Endothelial cell of umbilical vein (primary cell): ENCODE measurements around the gene PLXND1. TPM values are rescaled to one million over a fixed set of nuclear protein-coding genes. Genes with fewer than 3 reads are reported as not detected.

ENCODE experiments used
- BruUV-seq: library from RNA; stranded (reverse); fragments of 400-500 nt; replicated peaks from 2 replicates; lab custom pipeline; 2021; lab: Mats Ljungman, UMichigan
- CTCF ChIA-PET: fragments of 300-600, 350-600 bp; sonication (Branson Sonifier 250); formaldehyde crosslinking; loops from one replicate; lab custom pipeline; 2021; ENCODE audit warnings: antibody characterized with exemption, inconsistent platforms; lab: Charles Lee
- POLR2A ChIA-PET: fragments of 300-600, 350-600 bp; sonication (Branson Sonifier 250); formaldehyde crosslinking; loops from one replicate; lab custom pipeline; 2021; ENCODE audit warnings: antibody characterized with exemption, inconsistent platforms; lab: Charles Lee
- DNase-seq: peaks from one replicate; pipeline ENCODE4 v3.0.0-alpha.2; 2011; ENCODE audit warnings: low read depth, low spot score
- FAIRE-seq: peaks from 2 replicates; lab custom pipeline; 2011; peaks lifted over from hg19 to GRCh38; lab: Jason Lieb, UNC
- H2AFZ ChIP-seq: 2 replicates; pipeline ENCODE4 v1.6.0; 2012; ENCODE audit warnings: low read depth, low read length, control low read depth, inconsistent platforms
- H3K27ac ChIP-seq: 2 replicates; pipeline ENCODE4 v1.5.1; 2011; ENCODE audit warnings: low read depth, mild to moderate bottlenecking, control low read depth, low read length, moderate library complexity; ENCODE audit not compliant: insufficient read depth
- H3K27me3 ChIP-seq, 2 experiments: 2 replicates each; pipeline versions ENCODE4 v1.6.0 to v1.6.1; 2011; ENCODE audit warnings: low read length in 2 of 2, mixed read lengths in 1 of 2; ENCODE audit not compliant: control insufficient read depth in 2 of 2, insufficient read depth in 2 of 2
- H3K36me3 ChIP-seq, 2 experiments: 2 replicates in 1 of 2; 3 replicates in 1 of 2; pipeline ENCODE4 v1.5.1; 2011; ENCODE audit warnings: low read length in 2 of 2, mild to moderate bottlenecking in 1 of 2, moderate library complexity in 1 of 2; ENCODE audit not compliant: control insufficient read depth in 2 of 2, insufficient read depth in 2 of 2; ENCODE audit errors: extremely low read depth in 1 of 2
- H3K4me1 ChIP-seq: 3 replicates; pipeline ENCODE4 v1.5.1; 2011; ENCODE audit warnings: mild to moderate bottlenecking, low read length; ENCODE audit not compliant: control insufficient read depth, insufficient read depth; ENCODE audit errors: extremely low read depth
- H3K4me2 ChIP-seq: 2 replicates; pipeline ENCODE4 v1.6.1; 2011; ENCODE audit warnings: low read length, control low read depth, mixed read lengths; ENCODE audit not compliant: insufficient read depth
- H3K4me3 ChIP-seq, 3 experiments: fragments of 200-600 bp in 1 of 3; sonication (generic), shearing (Covaris generic) in 1 of 3; replicated peaks in 1 of 3; 2 replicates each; pipeline ENCODE4 v1.5.1; 2011 to 2016; ENCODE audit warnings: control low read depth in 3 of 3, low read length in 3 of 3, mild to moderate bottlenecking in 2 of 3, inconsistent platforms in 1 of 3, low read depth in 1 of 3, moderate library complexity in 1 of 3; ENCODE audit not compliant: insufficient read depth in 1 of 3
- H3K79me2 ChIP-seq: 2 replicates; pipeline ENCODE4 v1.6.0; 2012; ENCODE audit warnings: low read length, inconsistent platforms; ENCODE audit not compliant: control insufficient read depth, insufficient read depth
- H3K9ac ChIP-seq: replicated peaks from 2 replicates; pipeline ENCODE3; 2011; ENCODE audit warnings: low read length, control low read depth; ENCODE audit not compliant: insufficient read depth; ENCODE audit errors: extremely low read depth
- H3K9me1 ChIP-seq: replicated peaks from 3 replicates; pipeline ENCODE4 v1.6.0; 2011; ENCODE audit warnings: mild to moderate bottlenecking, low read length; ENCODE audit not compliant: control insufficient read depth, insufficient read depth; ENCODE audit errors: extremely low read depth
- H3K9me3 ChIP-seq: replicated peaks from 2 replicates; pipeline ENCODE4 v1.5.1; 2012; ENCODE audit warnings: low read length, inconsistent platforms; ENCODE audit not compliant: control insufficient read depth, insufficient read depth
- H4K20me1 ChIP-seq: replicated peaks from 2 replicates; pipeline ENCODE3; 2011; ENCODE audit warnings: mild to moderate bottlenecking, low read length; ENCODE audit not compliant: control insufficient read depth, insufficient read depth; ENCODE audit errors: extremely low read depth
- EZH2 ChIP-seq: IDR thresholded peaks from 2 replicates; pipeline ENCODE4 v1.6.1; 2012; ENCODE audit warnings: borderline replicate concordance, low read depth, mild to moderate bottlenecking, moderate library complexity, low read length, inconsistent platforms; ENCODE audit not compliant: severe bottlenecking
- FOS ChIP-seq: IDR thresholded peaks from 2 replicates; pipeline ENCODE4 v1.6.1; 2011; ENCODE audit warnings: mild to moderate bottlenecking, low read length, moderate library complexity, borderline replicate concordance; ENCODE audit not compliant: insufficient read depth
- JUN ChIP-seq: IDR thresholded peaks from 2 replicates; pipeline ENCODE4 v1.6.1; 2011; ENCODE audit warnings: borderline replicate concordance, low read depth; ENCODE audit not compliant: insufficient read length, insufficient read depth
- MAX ChIP-seq: IDR thresholded peaks from 2 replicates; pipeline ENCODE4 v1.6.1; 2011; ENCODE audit not compliant: insufficient read depth, insufficient read length
- MYC ChIP-seq: IDR thresholded peaks from one replicate; pipeline ENCODE4 v1.6.1; 2011; ENCODE audit warnings: mild to moderate bottlenecking, low read depth, low read length
- POLR2A ChIP-seq: IDR thresholded peaks from 2 replicates; pipeline ENCODE4 v1.6.1; 2012; ENCODE audit warnings: low read depth, mild to moderate bottlenecking, control low read depth, low read length
- POLR2AphosphoS5 ChIP-seq: IDR thresholded peaks from 2 replicates; pipeline ENCODE4 v1.6.1; 2012; ENCODE audit warnings: low read depth, mild to moderate bottlenecking, control low read depth, low read length, moderate library complexity; ENCODE audit not compliant: insufficient read depth
- dilution Hi-C: fragments of 300-500 bp; cut with MboI; formaldehyde crosslinking; loops from one replicate; pipeline ENCODE4 v1.15.0; 2019; ENCODE audit warnings: low sequenced_read_pairs; ENCODE audit not compliant: extremely low pct_ligation_motif_present
- intact Hi-C: fragments of 100-400 bp; cut with micrococcal nuclease; formaldehyde crosslinking; loops from one replicate; pipeline ENCODE4 v1.10.0; 2022
- polyA plus RNA-seq, 4 experiments: library from polyadenylated mRNA; depleted of rRNA in 3 of 4; stranded (reverse) in 3 of 4; unstranded in 1 of 4; fragments of >200 nt; gene quantifications; 2 replicates each; pipeline versions ENCODE4 v1.2.1 to v1.2.3, GENCODE V29; 2011 to 2012; ENCODE audit warnings: missing spikeins in 1 of 4
- total RNA-seq: library from RNA; stranded (reverse); gene quantifications from 2 replicates; pipeline ENCODE4 v1.2.3, GENCODE V29; 2021
- TF ChIP-seq, protein P1 (sequence below), 2 donors: IDR thresholded peaks; 1 replicate in 1 of 2; 2 replicates in 1 of 2; pipeline ENCODE4 v1.5.1; 2011; ENCODE audit warnings: low read length in 2 of 2, mild to moderate bottlenecking in 2 of 2, moderate library complexity in 2 of 2, control low read depth in 1 of 2, inconsistent platforms in 1 of 2, low read depth in 1 of 2; ENCODE audit not compliant: insufficient read depth in 1 of 2; ENCODE audit errors: extremely low read depth in 1 of 2

The PLXND1 gene
- total and polyA plus RNA-seq, 2 donors (not counting 3 experiments of a cell fraction or from before 2014, with no cell fraction given): 300 to 834 TPM

DNA sequence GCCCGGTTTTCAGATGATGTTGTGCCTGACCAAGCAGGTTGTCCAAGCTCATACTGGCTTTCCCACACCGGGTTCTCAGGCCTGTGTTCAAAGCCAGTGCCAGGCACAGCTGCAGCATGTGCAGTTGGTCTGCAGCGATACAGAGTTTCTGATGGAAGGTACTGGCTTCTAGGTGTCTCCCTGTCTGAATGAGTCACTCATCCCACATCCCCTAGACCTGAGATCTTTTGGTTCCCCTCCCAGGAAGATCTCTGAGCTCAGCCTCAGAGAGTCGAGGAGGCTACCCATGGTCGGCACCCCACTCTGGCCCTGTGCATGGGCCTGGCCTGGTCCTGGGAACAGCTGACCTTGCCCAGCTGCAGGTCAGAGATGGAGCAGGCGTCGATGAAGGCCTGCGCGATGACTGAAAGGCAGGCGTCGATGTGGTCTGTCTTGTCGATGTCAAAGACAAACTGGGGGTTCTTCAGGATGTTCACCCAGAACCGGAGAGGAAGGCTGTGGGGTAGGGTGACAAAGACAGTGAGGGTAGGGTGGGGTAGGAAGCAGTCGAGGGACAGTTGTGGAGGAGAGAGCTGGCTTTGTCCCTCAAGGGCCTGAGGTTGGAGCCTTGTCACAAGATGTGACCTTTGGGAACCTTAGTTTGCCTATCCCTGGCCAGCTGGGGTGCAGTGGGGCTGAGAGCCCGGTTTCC is 48.2 kb downstream of the PLXND1 start:
- ChIA-PET CTCF (interaction anchor here (1.0 to 6.4 kb wide), 5 partner anchors 10 to 67 kb away, joined by 3 to 80 read pairs (median 3); no protein-coding TSS in a partner anchor), POLR2A (no interaction called here)
- H3K27me3 ChIP-seq: no peaks in the 10 kb centered on the region
- H3K27ac ChIP-seq: peak overlapping the region; percentile 1
- no peaks in the 10 kb centered on the region for H4K20me1 ChIP-seq
- no peaks in the 10 kb centered on the region for H3K9me3 ChIP-seq
- no TSS peak for BruUV-seq
- DNase-seq (no peak), FAIRE-seq (no peak)
- intact Hi-C loops (no loop called here), dilution Hi-C loops (no loop called here)
- TF ChIP-seq, protein P1, sequence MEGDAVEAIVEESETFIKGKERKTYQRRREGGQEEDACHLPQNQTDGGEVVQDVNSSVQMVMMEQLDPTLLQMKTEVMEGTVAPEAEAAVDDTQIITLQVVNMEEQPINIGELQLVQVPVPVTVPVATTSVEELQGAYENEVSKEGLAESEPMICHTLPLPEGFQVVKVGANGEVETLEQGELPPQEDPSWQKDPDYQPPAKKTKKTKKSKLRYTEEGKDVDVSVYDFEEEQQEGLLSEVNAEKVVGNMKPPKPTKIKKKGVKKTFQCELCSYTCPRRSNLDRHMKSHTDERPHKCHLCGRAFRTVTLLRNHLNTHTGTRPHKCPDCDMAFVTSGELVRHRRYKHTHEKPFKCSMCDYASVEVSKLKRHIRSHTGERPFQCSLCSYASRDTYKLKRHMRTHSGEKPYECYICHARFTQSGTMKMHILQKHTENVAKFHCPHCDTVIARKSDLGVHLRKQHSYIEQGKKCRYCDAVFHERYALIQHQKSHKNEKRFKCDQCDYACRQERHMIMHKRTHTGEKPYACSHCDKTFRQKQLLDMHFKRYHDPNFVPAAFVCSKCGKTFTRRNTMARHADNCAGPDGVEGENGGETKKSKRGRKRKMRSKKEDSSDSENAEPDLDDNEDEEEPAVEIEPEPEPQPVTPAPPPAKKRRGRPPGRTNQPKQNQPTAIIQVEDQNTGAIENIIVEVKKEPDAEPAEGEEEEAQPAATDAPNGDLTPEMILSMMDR (IDR thresholded peaks at IDR 0.05; ENCODE audit: extremely low read depth in 1 of 2, insufficient read depth in 1 of 2, low read depth in 1 of 2, low read length in 2 of 2): no peak
- TF ChIP-seq EZH2 (no peak), JUN (no peak), POLR2AphosphoS5 (no peak), FOS (no peak), MAX (no peak), MYC (no peak), POLR2A (no peak)
- no peaks in the 10 kb centered on the region for H3K9me1 ChIP-seq
- H2AFZ ChIP-seq: no peak overlapping the region
- no peak overlapping the region for H3K9ac ChIP-seq
- peaks cover 42% of the 10 kb centered on the region for H3K4me1 ChIP-seq
- H3K4me2 ChIP-seq: no peak overlapping the region
- H3K79me2 ChIP-seq: no peaks in the 10 kb centered on the region
- H3K36me3 ChIP-seq: peaks cover 14 to 51% of the 10 kb centered on the region in 2 experiments
- no peak overlapping the region for H3K4me3 ChIP-seq
